ENCODE results near the gene SRGAP1. TPM values are rescaled to one million over a fixed set of nuclear protein-coding genes. Genes with fewer than 3 reads are reported as not detected.

SRGAP1 gene
- total RNA-seq, 1 experiment from 2014 or later, result 26.8 TPM

- intact Hi-C loops (cut with micrococcal nuclease; ENCODE audit: unreplicated experiment) (no loop called here), in situ Hi-C loops (cut with HindIII; ENCODE audit: low pct_unique_long_range_greater_than_20kb, low sequenced_read_pairs) (no loop called here)
- no TSS peak for BruUV-seq (replicated peaks)
- ChIA-PET CTCF (no interaction called here), POLR2A (no interaction called here)
- H3K9me3 ChIP-seq (ENCODE audit: control insufficient read depth, insufficient read depth, low read depth, low read length), result no peaks in the 10 kb centered on the region
- TF ChIP-seq CTCF (IDR thresholded peaks at IDR 0.05), result no peak
- no peaks in the 10 kb centered on the region for H3K27me3 ChIP-seq (ENCODE audit: control insufficient read depth, insufficient read depth, low read length)
- no peaks in the 10 kb centered on the region for H3K4me1 ChIP-seq (ENCODE audit: control insufficient read depth, insufficient read depth, low read length)
- no peak overlapping the region for H3K4me3 ChIP-seq (ENCODE audit: low read depth in 2 of 2, low read length in 2 of 2)
- DNase-seq (ENCODE audit: low read depth, low spot score) (no peak), ATAC-seq (no peak)
- no peaks in the 10 kb centered on the region for H3K36me3 ChIP-seq (ENCODE audit: control insufficient read depth, insufficient read depth, low read length)
- H3K27ac ChIP-seq (ENCODE audit: low read length), result no peak overlapping the region
Measured at GRCh38 chr12:63814146-63814772, 30.2 kb upstream of the SRGAP1 start.

GRCh38 chr12:63815482-63815852, 29.0 kb upstream of the SRGAP1 start:
- Histone ChIP-seq H3K4me3 (ENCODE audit: low read depth in 2 of 2, low read length in 2 of 2) (no peak overlapping the region), H3K27me3 (ENCODE audit: control insufficient read depth, insufficient read depth, low read length) (no peaks in the 10 kb centered on the region), H3K4me1 (ENCODE audit: control insufficient read depth, insufficient read depth, low read length) (no peaks in the 10 kb centered on the region), H3K9me3 (ENCODE audit: control insufficient read depth, insufficient read depth, low read depth, low read length) (no peaks in the 10 kb centered on the region), H3K36me3 (ENCODE audit: control insufficient read depth, insufficient read depth, low read length) (no peaks in the 10 kb centered on the region), H3K27ac (ENCODE audit: low read length) (no peak overlapping the region)
- no TSS peak for BruUV-seq (replicated peaks)
- intact Hi-C loops (cut with micrococcal nuclease; ENCODE audit: unreplicated experiment) (no loop called here), in situ Hi-C loops (cut with HindIII; ENCODE audit: low pct_unique_long_range_greater_than_20kb, low sequenced_read_pairs) (no loop called here)
- ATAC-seq (no peak), DNase-seq (ENCODE audit: low read depth, low spot score) (no peak)
- ChIA-PET POLR2A (no interaction called here), CTCF (no interaction called here)
- TF ChIP-seq CTCF (IDR thresholded peaks at IDR 0.05) (no peak), SIN3A (IDR thresholded peaks at IDR 0.05; ENCODE audit: borderline replicate concordance, insufficient read depth, low read depth, low read length) (no peak), TCF7L2 (IDR thresholded peaks at IDR 0.05; ENCODE audit: low read depth, low read length) (no peak), POLR2AphosphoS5 (IDR thresholded peaks at IDR 0.05; ENCODE audit: low read depth, low read length) (no peak), REST (IDR thresholded peaks at IDR 0.05; ENCODE audit: insufficient read depth in 1 of 2, low read depth in 2 of 2, low read length in 1 of 2) (no peak)
